Caco-2 (cell line): ENCODE measurements around the gene CORO2A. TPM values are rescaled to one million over a fixed set of nuclear protein-coding genes. Genes with fewer than 3 reads are reported as not detected.

Experiments used
- BruUV-seq: library from RNA; stranded (reverse); fragments of 400-500 nt; replicated peaks from 2 replicates; lab custom pipeline; 2021; lab: Mats Ljungman, UMichigan
- CTCF ChIA-PET: fragments of 300-600 bp; sonication (Branson Sonifier 250); formaldehyde crosslinking; loops from one replicate; lab custom pipeline; 2022; ENCODE audit warnings: antibody characterized with exemption; lab: Charles Lee
- POLR2A ChIA-PET: fragments of 300-600 bp; sonication (Branson Sonifier 250); formaldehyde crosslinking; loops from one replicate; lab custom pipeline; 2022; ENCODE audit warnings: antibody characterized with exemption; lab: Charles Lee
- DNase-seq, 2 experiments: peaks; one replicate each; pipeline versions ENCODE4 v3.0.0 to v3.0.0-alpha.2; 2020 to 2022
- H3K27me3 ChIP-seq: replicated peaks from 2 replicates; pipeline ENCODE4 v1.6.0; 2011; ENCODE audit warnings: low read length; ENCODE audit not compliant: control insufficient read depth, insufficient read depth
- H3K36me3 ChIP-seq: 2 replicates; pipeline ENCODE4 v1.5.1; 2011; ENCODE audit warnings: low read length; ENCODE audit not compliant: control insufficient read depth, insufficient read depth
- H3K4me1 ChIP-seq: fragments of 250-450 bp; sonication (Bioruptor Pico); 2 replicates; pipeline ENCODE4 v1.5.1; 2020; ENCODE audit warnings: mild to moderate bottlenecking
- H3K4me3 ChIP-seq: 2 replicates; pipeline ENCODE4 v1.5.1; 2011; ENCODE audit warnings: low read depth, mild to moderate bottlenecking, control low read depth, low read length
- H3K9me3 ChIP-seq: fragments of 250-450 bp; sonication (Bioruptor Pico); 2 replicates; pipeline ENCODE4 v1.5.1; 2020; ENCODE audit warnings: mild to moderate bottlenecking, moderate library complexity
- H3K27ac Mint-ChIP-seq: one replicate; pipeline ENCODE4 v1.8.0; 2022; ENCODE audit warnings: mixed read lengths; ENCODE audit not compliant: unreplicated experiment
- H3K27me3 Mint-ChIP-seq: one replicate; pipeline ENCODE4 v1.8.0; 2022; ENCODE audit warnings: mixed read lengths; ENCODE audit not compliant: insufficient read depth, unreplicated experiment
- H3K36me3 Mint-ChIP-seq: one replicate; pipeline ENCODE4 v1.8.0; 2022; ENCODE audit warnings: mild to moderate bottlenecking, mixed read lengths; ENCODE audit not compliant: insufficient read depth, unreplicated experiment
- H3K4me1 Mint-ChIP-seq: one replicate; pipeline ENCODE4 v1.8.0; 2022; ENCODE audit warnings: low read depth, mixed read lengths; ENCODE audit not compliant: unreplicated experiment
- H3K4me3 Mint-ChIP-seq: one replicate; pipeline ENCODE4 v1.8.0; 2022; ENCODE audit warnings: mild to moderate bottlenecking, moderate library complexity, mixed read lengths; ENCODE audit not compliant: unreplicated experiment
- H3K9me3 Mint-ChIP-seq: one replicate; pipeline ENCODE4 v1.8.0; 2022; ENCODE audit warnings: mixed read lengths; ENCODE audit not compliant: unreplicated experiment
- CTCF ChIP-seq, 2 experiments: fragments of 200-600 bp in 1 of 2; IDR thresholded peaks; 1 replicate in 1 of 2; 2 replicates in 1 of 2; pipeline versions ENCODE4 v1.5.1 to v1.8.0; 2011 to 2022; ENCODE audit warnings: antibody characterized with exemption in 1 of 2, control low read depth in 1 of 2, inconsistent platforms in 1 of 2, low read depth in 1 of 2, low read length in 1 of 2, mild to moderate bottlenecking in 1 of 2, moderate library complexity in 1 of 2; ENCODE audit not compliant: insufficient read depth in 1 of 2, severe bottlenecking in 1 of 2, unreplicated experiment in 1 of 2
- intact Hi-C: fragments of 100-400 bp; cut with micrococcal nuclease; formaldehyde crosslinking; loops from one replicate; pipeline ENCODE4 v1.10.0; 2022; ENCODE audit not compliant: unreplicated experiment
- total RNA-seq: library from RNA; stranded (reverse); gene quantifications from 2 replicates; pipeline ENCODE4 v1.2.3, GENCODE V29; 2022

The CORO2A gene
- total RNA-seq, 1 experiment from 2014 or later: 18.9 TPM

- no peak overlapping the region for H3K4me3 ChIP-seq
- intact Hi-C loops: no loop called here
Observed at GRCh38 chr9:98202252-98202651, 9.8 kb upstream of the CORO2A start.

GRCh38 chr9:98201749-98202148 is 9.3 kb upstream of the CORO2A start:
- CTCF ChIA-PET: no interaction called here
- H3K27me3 Mint-ChIP-seq: no peaks in the 10 kb centered on the region
- Histone ChIP-seq H3K4me3 (no peak overlapping the region), H3K36me3 (0 out of 2 replicates have a peak, but pooled peaks cover 1% of the 10 kb centered on the region), H3K27me3 (no peaks in the 10 kb centered on the region), H3K4me1 (no peaks in the 10 kb centered on the region; the same call in 1 of the 2 replicates), H3K9me3 (no peaks in the 10 kb centered on the region)
- no TSS peak for BruUV-seq
- intact Hi-C loops: no loop called here
- no peak for DNase-seq
- peaks cover 6% of the 10 kb centered on the region for H3K4me1 Mint-ChIP-seq
- no peak for TF ChIP-seq CTCF (IDR thresholded peaks at IDR 0.05; ENCODE audit: insufficient read depth in 1 of 2, low read depth in 1 of 2, low read length in 1 of 2, severe bottlenecking in 1 of 2, unreplicated experiment in 1 of 2)
- H3K4me3 Mint-ChIP-seq: no peak overlapping the region
- POLR2A ChIA-PET: no interaction called here
- no peaks in the 10 kb centered on the region for H3K36me3 Mint-ChIP-seq
- H3K27ac Mint-ChIP-seq: no peak overlapping the region
- H3K9me3 Mint-ChIP-seq: no peaks in the 10 kb centered on the region

More at GRCh38 chr9:98202252-98202651, 9.8 kb upstream of the CORO2A start:
- no peaks in the 10 kb centered on the region for H3K36me3 Mint-ChIP-seq
- Histone ChIP-seq H3K4me1 (no peaks in the 10 kb centered on the region; the same call in 1 of the 2 replicates), H3K36me3 (0 out of 2 replicates have a peak, but pooled peaks cover 1% of the 10 kb centered on the region), H3K27me3 (no peaks in the 10 kb centered on the region), H3K9me3 (no peaks in the 10 kb centered on the region)
- no peak overlapping the region for H3K4me3 Mint-ChIP-seq
- no peaks in the 10 kb centered on the region for H3K9me3 Mint-ChIP-seq
- ChIA-PET POLR2A (no interaction called here), CTCF (no interaction called here)
- no peaks in the 10 kb centered on the region for H3K27me3 Mint-ChIP-seq
- H3K27ac Mint-ChIP-seq: no peak overlapping the region
- H3K4me1 Mint-ChIP-seq: peaks cover 6% of the 10 kb centered on the region
- no peak for DNase-seq
- BruUV-seq: no TSS peak
- TF ChIP-seq CTCF (IDR thresholded peaks at IDR 0.05; ENCODE audit: insufficient read depth in 1 of 2, low read depth in 1 of 2, low read length in 1 of 2, severe bottlenecking in 1 of 2, unreplicated experiment in 1 of 2): no peak

- CTCF ChIA-PET: no interaction called here
Observed at GRCh38 chr9:98201102-98201501, 8.7 kb upstream of the CORO2A start.

More at GRCh38 chr9:98201102-98201501, 8.7 kb upstream of the CORO2A start:
- Histone ChIP-seq H3K36me3 (0 out of 2 replicates have a peak, but pooled peaks cover 1% of the 10 kb centered on the region), H3K4me3 (no peak overlapping the region), H3K9me3 (no peaks in the 10 kb centered on the region), H3K27me3 (no peaks in the 10 kb centered on the region), H3K4me1 (no peaks in the 10 kb centered on the region; the same call in 1 of the 2 replicates)
- POLR2A ChIA-PET: no interaction called here
- Mint-ChIP-seq H3K4me1 (peaks cover 6% of the 10 kb centered on the region), H3K4me3 (no peak overlapping the region), H3K36me3 (no peaks in the 10 kb centered on the region), H3K9me3 (no peaks in the 10 kb centered on the region), H3K27ac (no peak overlapping the region), H3K27me3 (no peaks in the 10 kb centered on the region)
- BruUV-seq: no TSS peak
- no peak for TF ChIP-seq CTCF (IDR thresholded peaks at IDR 0.05; ENCODE audit: insufficient read depth in 1 of 2, low read depth in 1 of 2, low read length in 1 of 2, severe bottlenecking in 1 of 2, unreplicated experiment in 1 of 2)
- no peak for DNase-seq
- intact Hi-C loops: no loop called here
